ENCODE data around the gene PDLIM5. TPM values are rescaled to one million over a fixed set of nuclear protein-coding genes. Genes with fewer than 3 reads are reported as not detected.
A peak's percentile ranks its signal among the peaks of the same experiment; 100 is the strongest.
"Not testable (repeated sequence)": the region's sequence is repeated elsewhere in the genome, so short reads cannot be mapped to it uniquely, and the experiment has no call there.

Gene PDLIM5, protein sequence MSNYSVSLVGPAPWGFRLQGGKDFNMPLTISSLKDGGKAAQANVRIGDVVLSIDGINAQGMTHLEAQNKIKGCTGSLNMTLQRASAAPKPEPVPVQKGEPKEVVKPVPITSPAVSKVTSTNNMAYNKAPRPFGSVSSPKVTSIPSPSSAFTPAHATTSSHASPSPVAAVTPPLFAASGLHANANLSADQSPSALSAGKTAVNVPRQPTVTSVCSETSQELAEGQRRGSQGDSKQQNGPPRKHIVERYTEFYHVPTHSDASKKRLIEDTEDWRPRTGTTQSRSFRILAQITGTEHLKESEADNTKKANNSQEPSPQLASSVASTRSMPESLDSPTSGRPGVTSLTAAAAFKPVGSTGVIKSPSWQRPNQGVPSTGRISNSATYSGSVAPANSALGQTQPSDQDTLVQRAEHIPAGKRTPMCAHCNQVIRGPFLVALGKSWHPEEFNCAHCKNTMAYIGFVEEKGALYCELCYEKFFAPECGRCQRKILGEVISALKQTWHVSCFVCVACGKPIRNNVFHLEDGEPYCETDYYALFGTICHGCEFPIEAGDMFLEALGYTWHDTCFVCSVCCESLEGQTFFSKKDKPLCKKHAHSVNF
- total RNA-seq = 100 to 1,000 TPM; 418 to 594 TPM
- long read RNA-seq, donor 1, full-length matches to known transcripts = 38 of 133 reads
- long read RNA-seq, donor 1, partial matches to known transcripts = 44 of 133 reads
- long read RNA-seq, donor 1, other reads (novel, unspliced or antisense) = 51 of 133 reads
- long read RNA-seq, donor 2, full-length matches to known transcripts = 119 of 335 reads
- long read RNA-seq, donor 2, partial matches to known transcripts = 120 of 335 reads
- long read RNA-seq, donor 2, other reads (novel, unspliced or antisense) = 96 of 335 reads

GRCh38 chr4:94451695-94452475 is at the start of gene PDLIM5:
PDLIM5 (plus strand) TSS chr4:94451942; CDS start chr4:94455289, 3,347 bp downstream.
- intact Hi-C loops (cut with DNase I) = no loop called here
- DNase-seq (ENCODE audit: low spot score) = peak; percentile 97

- DNase-seq (ENCODE audit: low spot score); intact Hi-C loops (cut with DNase I): not testable (repeated sequence)
Measured at GRCh38 chr4:94402439-94402838, 49.3 kb upstream of the PDLIM5 start.

- DNase-seq (ENCODE audit: low spot score) = peak; percentile 79
- intact Hi-C loops (cut with DNase I) = no loop called here
Measured at GRCh38 chr4:94403751-94404150, 48.0 kb upstream of the PDLIM5 start.

- intact Hi-C loops (cut with DNase I) = loop anchor here in 1 of 2 donors (5.0 kb wide), 1 partner anchor 185 kb away; no protein-coding TSS in a partner anchor
- no peak for DNase-seq (ENCODE audit: low spot score)
Measured at GRCh38 chr4:94406668-94407437, 44.9 kb upstream of the PDLIM5 start.

DNA sequence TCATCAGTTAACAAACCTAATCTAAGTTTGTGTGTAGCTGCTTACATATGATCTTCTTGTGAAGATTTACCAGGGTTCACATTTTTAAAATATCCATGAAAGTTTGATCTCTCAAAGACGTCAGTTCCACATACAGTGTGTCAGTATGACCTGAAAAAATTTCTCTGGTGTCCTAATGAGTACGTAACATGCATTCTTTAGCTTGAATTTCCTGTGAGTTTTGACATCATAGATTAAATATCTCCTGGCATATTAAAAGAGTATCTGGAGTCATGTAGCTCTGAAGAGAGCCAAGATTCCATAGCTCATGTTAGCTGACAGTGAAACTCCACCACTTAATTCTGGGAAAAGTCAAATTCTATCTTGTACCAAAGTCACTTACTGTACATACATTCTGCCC is 43.9 kb upstream of the PDLIM5 start:
- no peak for DNase-seq (ENCODE audit: low spot score)
- intact Hi-C loops (cut with DNase I) = loop anchor here in 1 of 2 donors (5.0 kb wide), 1 partner anchor 184 kb away; no protein-coding TSS in a partner anchor

GRCh38 chr4:94408549-94409374 is 43.0 kb upstream of the PDLIM5 start:
- intact Hi-C loops (cut with DNase I) = loop anchor here in 1 of 2 donors (5.0 kb wide), 1 partner anchor 184 kb away; no protein-coding TSS in a partner anchor
- DNase-seq (ENCODE audit: low spot score) = no peak

DNA sequence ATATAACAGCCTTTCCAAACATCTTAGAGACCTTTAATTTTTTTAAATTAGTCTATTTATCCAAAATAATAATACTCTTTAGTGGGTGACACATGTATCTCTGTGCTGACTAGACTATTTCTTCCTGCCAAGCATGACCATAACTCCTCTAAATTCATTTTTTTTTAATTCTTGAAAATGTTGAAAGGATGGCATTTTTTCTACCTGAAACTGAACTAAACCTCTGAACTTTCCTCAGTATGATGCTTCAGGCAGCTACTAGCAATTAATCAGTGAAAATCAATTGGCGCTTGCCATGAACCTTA is 42.4 kb upstream of the PDLIM5 start:
- no peak for DNase-seq (ENCODE audit: low spot score)
- intact Hi-C loops (cut with DNase I) = loop anchor here in 1 of 2 donors (5.0 kb wide), 1 partner anchor 183 kb away; no protein-coding TSS in a partner anchor

- no peak for DNase-seq (ENCODE audit: low spot score)
- intact Hi-C loops (cut with DNase I) = loop anchor here (5.0 to 10.0 kb wide), 3 partner anchors 37 to 895 kb away; no protein-coding TSS in a partner anchor
Measured at GRCh38 chr4:94409962-94410361, 41.8 kb upstream of the PDLIM5 start.

GRCh38 chr4:94410678-94411206 is 41.0 kb upstream of the PDLIM5 start:
- intact Hi-C loops (cut with DNase I) = loop anchor here (5.0 to 10.0 kb wide), 2 partner anchors 37 to 896 kb away; no protein-coding TSS in a partner anchor
- peak; percentile 92 for DNase-seq (ENCODE audit: low spot score)

- intact Hi-C loops (cut with DNase I) = loop anchor here (5.0 to 10.0 kb wide), 2 partner anchors 36 to 896 kb away; no protein-coding TSS in a partner anchor
- no peak for DNase-seq (ENCODE audit: low spot score)
Measured at GRCh38 chr4:94411296-94411695, 40.4 kb upstream of the PDLIM5 start.

DNA sequence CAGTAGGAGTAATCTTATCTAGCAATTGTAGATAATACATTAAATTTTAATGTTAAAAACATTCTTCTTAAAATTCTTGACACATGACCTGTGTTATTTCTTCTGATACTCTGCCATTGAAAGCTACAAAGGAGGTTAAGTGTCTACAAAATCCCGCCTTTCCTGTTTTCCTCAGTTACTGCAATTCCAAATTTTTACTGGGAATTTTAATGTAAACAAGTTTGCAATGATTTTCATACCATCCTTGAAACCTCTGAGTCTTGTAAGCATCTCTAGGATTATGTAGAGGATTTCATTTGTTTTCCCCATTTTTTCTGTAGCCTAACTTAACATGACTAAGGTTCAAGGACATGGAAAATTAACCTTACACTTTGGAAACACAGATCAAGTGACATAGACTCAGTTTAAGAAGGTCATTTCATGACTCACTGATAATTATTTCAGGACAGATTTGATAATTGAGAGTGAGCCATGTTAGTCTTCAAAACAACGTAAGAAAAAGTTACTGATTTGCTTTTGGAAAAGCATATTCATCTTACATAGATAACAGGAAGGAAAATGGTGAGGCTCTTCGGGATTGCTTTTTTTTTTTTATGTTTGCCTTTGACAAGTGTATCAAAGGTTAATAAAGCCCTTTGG is 39.6 kb upstream of the PDLIM5 start:
- intact Hi-C loops (cut with DNase I) = loop anchor here (5.0 to 10.0 kb wide), 2 partner anchors 35 to 897 kb away; no protein-coding TSS in a partner anchor
- DNase-seq (ENCODE audit: low spot score) = no peak

DNA sequence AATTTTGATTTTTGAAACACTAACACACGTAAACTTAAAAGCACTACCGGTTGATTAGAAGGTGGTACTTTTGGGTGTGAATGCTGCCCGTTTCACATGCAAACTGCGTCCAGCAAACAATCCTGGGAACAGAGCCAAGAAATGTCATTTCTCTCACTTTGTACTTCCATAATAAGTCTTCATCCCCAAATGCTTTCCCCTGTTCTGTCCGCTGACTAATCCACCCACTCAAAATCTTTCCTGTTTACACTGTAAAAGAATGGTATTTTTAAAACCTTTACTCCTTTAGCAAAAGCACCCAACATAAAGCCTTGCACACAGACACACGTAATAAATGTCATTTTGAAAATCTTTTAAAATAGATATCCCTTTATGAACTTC is 39.1 kb upstream of the PDLIM5 start:
- intact Hi-C loops (cut with DNase I) = loop anchor here (5.0 to 10.0 kb wide), 2 partner anchors 35 to 898 kb away; no protein-coding TSS in a partner anchor
- no peak for DNase-seq (ENCODE audit: low spot score)

GRCh38 chr4:94413085-94413840 is 38.5 kb upstream of the PDLIM5 start:
- intact Hi-C loops (cut with DNase I) = loop anchor here (5.0 to 10.0 kb wide), 2 partner anchors 34 to 898 kb away; no protein-coding TSS in a partner anchor
- no peak for DNase-seq (ENCODE audit: low spot score)

GRCh38 chr4:94414907-94415306 is 36.8 kb upstream of the PDLIM5 start:
- no peak for DNase-seq (ENCODE audit: low spot score)
- intact Hi-C loops (cut with DNase I) = loop anchor here (5.0 to 10.0 kb wide), 2 partner anchors 32 to 900 kb away; no protein-coding TSS in a partner anchor

DNA sequence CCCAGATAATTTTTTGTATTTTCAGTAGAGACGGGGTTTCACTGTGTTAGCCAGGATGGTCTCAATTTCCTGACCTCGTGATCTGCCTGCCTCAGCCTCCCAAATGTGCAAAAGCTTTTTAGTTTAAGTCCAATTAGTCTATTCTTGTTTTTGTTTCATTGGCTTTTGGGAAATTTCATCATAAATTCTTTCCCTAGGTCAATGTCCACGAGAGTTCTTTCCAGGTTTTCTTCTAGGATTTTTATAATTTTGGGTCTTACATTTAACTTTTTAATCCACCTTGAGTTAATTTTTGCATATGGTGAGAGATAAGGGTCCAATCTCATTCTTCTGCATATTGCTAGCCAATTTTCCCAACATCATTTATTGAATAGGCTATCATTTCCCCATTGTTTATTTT is 36.3 kb upstream of the PDLIM5 start:
- intact Hi-C loops (cut with DNase I) = loop anchor here in 1 of 2 donors (10.0 kb wide), 1 partner anchor 901 kb away; no protein-coding TSS in a partner anchor
- DNase-seq (ENCODE audit: low spot score) = no peak

DNA sequence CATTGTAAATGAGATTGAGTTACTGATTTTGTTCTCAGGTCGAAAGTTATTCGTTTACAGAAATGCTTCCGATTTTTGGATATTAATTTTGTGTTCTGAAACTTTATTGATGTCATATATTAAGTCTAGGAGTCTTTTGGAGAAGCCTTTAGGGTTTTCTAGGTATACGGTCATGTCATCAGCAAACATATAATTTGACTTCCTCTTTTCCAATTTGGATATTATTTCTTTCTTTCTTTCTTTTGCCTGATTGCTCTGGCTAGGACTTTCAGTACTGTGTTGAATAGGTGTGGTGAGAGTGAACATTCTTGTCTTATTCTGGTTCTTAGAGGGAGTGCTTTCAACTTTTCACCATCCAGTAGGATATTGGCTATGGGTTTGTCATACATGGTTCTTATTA is 35.4 kb upstream of the PDLIM5 start:
- intact Hi-C loops (cut with DNase I) = loop anchor here in 1 of 2 donors (10.0 kb wide), 1 partner anchor 902 kb away; no protein-coding TSS in a partner anchor
- no peak for DNase-seq (ENCODE audit: low spot score)

Measured in posterior vena cava (tissue), 2 donors.